HepG2 (cell line): Measurements from ENCODE around the gene ZNF586. TPM values are rescaled to one million over a fixed set of nuclear protein-coding genes. Genes with fewer than 3 reads are reported as not detected.

ENCODE experiments used
- ATF5 ChIP-seq: sonication (generic); formaldehyde crosslinking; IDR thresholded peaks from 2 replicates; pipeline ENCODE4 v1.4.0; 2020; ENCODE audit warnings: mild to moderate bottlenecking, low read depth, missing genetic modification reagents
- ATM ChIP-seq: fragments of 450-650 bp; IDR thresholded peaks from 2 replicates; pipeline ENCODE4 v1.7.1; 2017; ENCODE audit warnings: mild to moderate bottlenecking, borderline replicate concordance
- CTCF ChIP-seq: sonication (generic); formaldehyde crosslinking; IDR thresholded peaks from 2 replicates; pipeline ENCODE4 v1.5.0; 2020; ENCODE audit warnings: mild to moderate bottlenecking, missing genetic modification reagents, moderate library complexity
- GFI1 ChIP-seq: sonication (generic); formaldehyde crosslinking; IDR thresholded peaks from 2 replicates; pipeline ENCODE4 v1.5.0; 2020; ENCODE audit warnings: missing genetic modification reagents, mild to moderate bottlenecking, borderline replicate concordance
- HES4 ChIP-seq: sonication (generic); formaldehyde crosslinking; IDR thresholded peaks from 2 replicates; pipeline ENCODE4 v1.9.0; 2021; ENCODE audit warnings: mild to moderate bottlenecking, missing genetic modification reagents, borderline replicate concordance
- HMGA1 ChIP-seq: sonication (generic); formaldehyde crosslinking; conservative IDR thresholded peaks from 2 replicates; pipeline ENCODE4 v1.4.0; 2020; ENCODE audit warnings: missing genetic modification reagents
- HMGXB4 ChIP-seq, 2 experiments: sonication (generic) in 1 of 2; formaldehyde crosslinking in 1 of 2; IDR thresholded peaks; 2 replicates each; pipeline versions ENCODE4 v1.4.0 to v1.6.1; 2018 to 2020; ENCODE audit warnings: missing genetic modification reagents in 2 of 2, borderline replicate concordance in 1 of 2, low read depth in 1 of 2, mild to moderate bottlenecking in 1 of 2, missing biosample characterization in 1 of 2
- HOXA5 ChIP-seq: sonication (generic); formaldehyde crosslinking; IDR thresholded peaks from 2 replicates; pipeline ENCODE4 v1.4.0; 2020; ENCODE audit warnings: missing genetic modification reagents
- IKZF5 ChIP-seq: IDR thresholded peaks from 2 replicates; pipeline ENCODE4 v1.6.1; 2018; ENCODE audit warnings: missing genetic modification reagents, mild to moderate bottlenecking, missing compliant biosample characterization
- SNAPC2 ChIP-seq: sonication (generic); formaldehyde crosslinking; IDR thresholded peaks from 2 replicates; pipeline ENCODE4 v1.8.1; 2022; ENCODE audit warnings: mild to moderate bottlenecking, missing genetic modification reagents
- SRY ChIP-seq: sonication (generic); formaldehyde crosslinking; IDR thresholded peaks from 2 replicates; pipeline ENCODE4 v1.8.0; 2022; ENCODE audit warnings: mild to moderate bottlenecking, missing genetic modification reagents
- THYN1 ChIP-seq: sonication (generic); formaldehyde crosslinking; IDR thresholded peaks from 2 replicates; pipeline ENCODE4 v1.8.1; 2023; ENCODE audit warnings: low read depth, mild to moderate bottlenecking, moderate library complexity, missing genetic modification reagents, borderline replicate concordance
- ZFX ChIP-seq: sonication (generic); formaldehyde crosslinking; IDR thresholded peaks from 2 replicates; pipeline ENCODE4 v1.4.0; 2020; ENCODE audit warnings: mild to moderate bottlenecking, low read depth, missing genetic modification reagents, moderate library complexity
- ZNF30 ChIP-seq: sonication (generic); formaldehyde crosslinking; IDR thresholded peaks from 2 replicates; pipeline ENCODE4 v1.5.0; 2020; ENCODE audit warnings: mild to moderate bottlenecking, missing genetic modification reagents
- ZNF44 ChIP-seq: sonication (generic); formaldehyde crosslinking; IDR thresholded peaks from 2 replicates; pipeline ENCODE4 v1.5.1; 2020; ENCODE audit warnings: mild to moderate bottlenecking, missing genetic modification reagents
- ZNF543 ChIP-seq: sonication (generic); formaldehyde crosslinking; IDR thresholded peaks from 2 replicates; pipeline ENCODE4 v1.4.0; 2020; ENCODE audit warnings: mild to moderate bottlenecking, missing genetic modification reagents
- ZNF557 ChIP-seq: sonication (generic); formaldehyde crosslinking; IDR thresholded peaks from 2 replicates; pipeline ENCODE4 v1.4.0; 2020; ENCODE audit warnings: missing genetic modification reagents
- ZNF616 ChIP-seq: sonication (generic); formaldehyde crosslinking; IDR thresholded peaks from 2 replicates; pipeline ENCODE4 v1.5.0; 2020; ENCODE audit warnings: low read depth, mild to moderate bottlenecking, missing genetic modification reagents
- ZNF766 ChIP-seq: sonication (generic); formaldehyde crosslinking; IDR thresholded peaks from 2 replicates; pipeline ENCODE4 v1.5.0; 2020; ENCODE audit warnings: missing genetic modification reagents, borderline replicate concordance
- ZNF768 ChIP-seq: sonication (generic); formaldehyde crosslinking; IDR thresholded peaks from 2 replicates; pipeline ENCODE4 v1.4.0; 2020; ENCODE audit warnings: missing genetic modification reagents
- ZUFSP ChIP-seq: sonication (generic); formaldehyde crosslinking; IDR thresholded peaks from 2 replicates; pipeline ENCODE4 v1.9.0; 2021; ENCODE audit warnings: missing genetic modification reagents, mild to moderate bottlenecking, borderline replicate concordance
- polyA plus RNA-seq, 8 experiments: library from polyadenylated mRNA; depleted of rRNA in 3 of 8; stranded (reverse) in 7 of 8; unstranded in 1 of 8; fragments of >200 nt; fragmentation: Illumina TruSeq in 4 of 8; extraction: Trizol in 4 of 8; gene quantifications; 2 replicates each; pipeline versions ENCODE4 v1.2.1 to v1.2.3, GENCODE V29; 2011 to 2016; ENCODE audit warnings: low read depth in 4 of 8, missing spikeins in 1 of 8, mixed read lengths in 1 of 8; ENCODE audit not compliant: insufficient read depth in 1 of 8
- total RNA-seq, 5 experiments: library from RNA; depleted of rRNA; stranded (reverse); fragments of >200 nt; fragmentation: Illumina TruSeq; extraction: Trizol; gene quantifications; 2 replicates each; pipeline ENCODE4 v1.2.3, GENCODE V29; 2016; ENCODE audit warnings: low read depth in 1 of 5

Gene ZNF586
- total and polyA plus RNA-seq, 2 of the 13 experiments (the other 11 are each of a cell fraction or from before 2014, with no cell fraction given) = 0.50 to 3.4 TPM

GRCh38 chr19:57746580-57747471 is 22.6 kb upstream of the ZNF586 start, which contains the start of gene ZNF776 (continued):
- no peak for TF ChIP-seq ZNF616 (CRISPR knock-in tag)
- TF ChIP-seq HMGA1 (CRISPR knock-in tag) = no peak
- no peak for TF ChIP-seq THYN1
- 0 out of 2 replicates have a peak, but pooled peaks have one; percentile 44 for TF ChIP-seq HOXA5
- no peak for TF ChIP-seq ZNF543 (CRISPR knock-in tag)
- TF ChIP-seq ATM = no peak
- 0 out of 2 replicates have a peak, but pooled peaks have one; percentile 31 for TF ChIP-seq HES4 (CRISPR knock-in tag)
- TF ChIP-seq IKZF5 (CRISPR knock-in tag) = no peak
- no peak for TF ChIP-seq ZNF768 (CRISPR knock-in tag)
- no peak for TF ChIP-seq GFI1 (CRISPR knock-in tag)
- 0 out of 2 replicates have a peak, but pooled peaks have one; percentile 70 for TF ChIP-seq ZNF44
- TF ChIP-seq HMGXB4 (CRISPR knock-in tag; IDR thresholded peaks at IDR 0.05; ENCODE audit: borderline replicate concordance in 1 of 2, low read depth in 1 of 2) = peak in 1 of 2 experiments; percentile 80; a peak in 2 of 4 replicates
- no peak for TF ChIP-seq ZNF557 (CRISPR knock-in tag)
- no peak for TF ChIP-seq ATF5
- TF ChIP-seq ZUFSP (CRISPR knock-in tag) = no peak
- peak; percentile 46; the same call in 1 of the 2 replicates for TF ChIP-seq ZNF766 (CRISPR knock-in tag)
- TF ChIP-seq ZFX (CRISPR knock-in tag) = peak; percentile 66
- peak; percentile 72; the same call in 1 of the 2 replicates for TF ChIP-seq SRY (CRISPR knock-in tag)
- TF ChIP-seq SNAPC2 (CRISPR knock-in tag) = no peak
- no peak for TF ChIP-seq ZNF30 (CRISPR knock-in tag)
- peak; percentile 18; the same call in 1 of the 2 replicates for TF ChIP-seq CTCF (CRISPR knock-in tag)
